Stimulated activated CD8-positive, alpha-beta memory T cell treated with anti-CD3 and anti-CD28 coated beads, Interleukin-12 subunit alpha, Interleukin-12 subunit beta, amount 100 ng/mL, for 4 hours (primary cell): ENCODE results near the gene ABHD12B.
"Not testable (repeated sequence)": the region's sequence is repeated elsewhere in the genome, so short reads cannot be mapped to it uniquely, and the experiment has no call there.

Source experiments
- DNase-seq: peaks from one replicate; pipeline ENCODE4 v3.0.0-alpha.2; 2020; ENCODE audit warnings: low read depth

The ABHD12B gene

DNA sequence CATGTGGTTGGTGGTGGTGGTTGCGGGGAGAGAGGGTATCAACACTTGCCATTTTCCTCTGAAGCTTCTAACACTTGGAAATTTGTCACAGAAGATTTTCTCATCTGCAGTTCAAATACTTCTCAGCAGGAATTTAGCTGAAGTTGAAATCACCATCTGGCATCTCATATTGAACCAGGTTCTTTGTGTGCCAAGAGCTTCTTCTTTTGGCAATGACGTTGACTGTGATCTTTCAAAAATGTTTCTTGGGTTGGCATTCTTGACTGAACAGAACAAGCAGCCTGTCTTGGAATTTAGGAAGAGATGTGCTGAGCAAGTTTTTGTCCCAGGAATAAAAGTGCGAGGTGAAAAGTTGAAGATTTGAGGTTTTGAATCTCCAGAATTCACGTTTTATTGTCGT, 32.2 kb upstream of the ABHD12B start:
- DNase-seq = no peak

DNA sequence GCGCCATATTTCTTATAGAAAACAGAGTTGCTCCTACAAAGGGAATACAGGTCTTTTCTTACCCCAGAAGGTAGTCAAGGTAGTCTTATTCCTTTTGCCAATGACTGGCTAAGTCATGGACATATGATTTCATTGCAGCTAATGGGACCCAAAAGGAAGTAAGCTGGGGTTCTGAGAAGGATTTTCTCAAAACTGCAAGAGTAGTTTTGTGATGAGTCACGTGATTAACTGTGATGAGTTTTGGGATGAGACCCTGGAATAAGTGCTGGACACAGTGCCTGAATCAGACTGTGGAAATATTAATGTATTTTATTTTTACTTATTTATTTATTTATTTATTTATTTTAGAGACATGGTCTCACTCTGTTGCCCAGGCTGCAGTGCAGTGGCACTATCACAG, 27.5 kb upstream of the ABHD12B start:
- DNase-seq = no peak

DNA sequence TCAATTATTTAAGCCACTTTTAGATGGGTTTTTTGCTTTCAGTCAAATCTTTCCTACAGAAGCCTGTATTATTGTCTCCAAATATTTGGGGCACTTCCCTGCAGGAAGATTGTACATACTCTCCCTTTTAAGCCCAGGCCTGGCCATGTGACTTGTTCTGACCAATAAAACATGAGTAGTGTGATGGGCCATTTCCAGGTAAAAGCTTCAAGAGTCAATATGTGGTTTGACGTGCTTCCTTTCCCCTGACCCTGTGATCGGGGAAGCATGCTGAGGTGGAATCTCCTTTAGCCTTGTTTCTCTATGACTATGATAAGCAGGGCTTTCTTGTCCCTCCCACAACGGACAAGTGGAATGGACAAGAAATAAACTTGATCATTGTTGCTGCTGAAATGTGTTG, 26.7 kb upstream of the ABHD12B start:
- DNase-seq = no peak

DNA sequence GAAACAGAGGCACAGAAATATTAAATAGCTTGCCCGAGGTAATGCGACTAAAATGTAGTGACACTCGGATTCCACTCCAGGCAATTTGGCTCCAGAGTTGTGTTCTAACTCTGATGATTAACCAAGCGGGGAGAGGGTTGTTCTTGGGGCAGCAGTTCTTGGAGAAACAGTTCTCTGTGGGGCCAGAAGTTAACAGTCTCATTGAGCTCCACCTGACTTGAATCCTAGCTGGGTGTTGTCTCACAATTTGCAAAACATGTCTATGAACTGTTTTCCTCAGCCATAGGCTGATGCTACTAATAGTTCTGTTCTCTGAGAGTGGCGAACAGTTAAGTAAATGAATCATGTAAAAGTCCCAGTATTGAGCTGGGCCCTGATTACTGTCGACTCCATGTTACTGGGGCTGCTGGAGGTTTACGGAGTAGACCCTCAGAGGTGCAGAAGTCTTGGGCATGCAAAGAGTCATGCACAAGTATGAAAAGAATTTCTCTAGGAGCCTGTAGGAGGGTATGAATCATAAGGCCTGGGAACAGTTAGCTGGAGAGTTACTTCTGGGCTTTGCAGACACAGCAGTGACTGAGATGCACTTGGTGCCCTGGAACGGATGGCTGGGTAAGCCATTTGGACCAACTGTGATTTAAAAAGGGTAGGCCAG, 25.5 kb upstream of the ABHD12B start:
- DNase-seq = no peak

DNA sequence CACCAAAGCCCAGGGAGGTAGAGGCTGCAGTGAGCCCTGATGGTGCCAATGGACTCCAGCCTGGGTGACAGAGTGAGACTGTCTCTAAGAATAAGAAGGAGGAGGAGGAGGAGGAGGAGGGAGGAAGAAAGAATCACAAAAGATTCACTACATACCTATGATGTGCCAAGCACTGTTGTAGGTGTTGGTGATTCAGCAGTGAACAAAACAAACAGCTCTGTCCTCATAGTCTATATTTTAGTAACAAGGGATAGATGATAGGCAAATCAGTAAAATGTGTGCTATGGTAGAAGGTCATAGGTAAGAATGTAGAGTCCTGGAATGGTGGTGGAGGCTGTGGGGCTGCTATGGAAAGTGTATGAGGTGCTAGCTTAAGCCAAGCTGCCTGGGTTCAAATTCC, 18.0 kb upstream of the ABHD12B start:
- DNase-seq = no peak

DNA sequence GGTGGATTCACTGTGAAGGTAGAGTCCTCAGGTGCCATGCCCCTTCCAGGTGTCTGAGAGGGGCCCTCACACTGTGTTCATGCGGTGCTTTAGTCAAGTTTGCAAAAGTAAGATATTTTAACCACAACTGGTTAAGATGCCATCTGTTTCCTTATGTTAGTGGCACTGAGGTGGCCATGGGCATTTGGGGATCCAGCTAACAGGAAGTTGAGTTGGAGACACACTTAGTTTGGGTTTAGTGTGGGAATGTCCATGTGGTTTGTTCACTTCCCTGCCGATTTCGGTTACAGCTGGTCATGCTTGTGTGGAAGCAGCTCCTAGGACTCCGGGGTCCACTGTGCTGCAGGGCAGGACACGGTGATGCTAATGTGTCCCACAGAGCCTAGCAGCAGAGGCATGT, 17.3 kb upstream of the ABHD12B start:
- no peak for DNase-seq

DNA sequence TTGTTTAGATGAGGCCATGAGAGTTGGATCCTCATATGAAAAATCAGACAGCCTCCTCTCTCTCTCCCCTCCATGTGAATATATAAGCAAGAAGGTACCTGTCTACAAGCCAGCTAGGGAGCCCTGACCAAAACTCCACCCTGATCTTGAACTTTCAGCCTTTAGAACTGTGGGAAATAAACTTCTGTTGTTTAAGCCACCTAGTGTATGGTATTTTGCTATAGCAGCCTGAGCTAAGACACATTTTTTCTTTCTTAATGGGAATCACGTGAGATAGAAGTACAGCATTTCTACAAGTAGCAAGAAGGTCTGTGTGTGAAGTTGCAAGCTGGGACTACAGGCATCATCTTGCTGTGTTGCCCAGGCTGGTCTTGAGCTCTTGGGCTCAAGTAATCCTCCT, 16.3 kb upstream of the ABHD12B start:
- DNase-seq = no peak

DNA sequence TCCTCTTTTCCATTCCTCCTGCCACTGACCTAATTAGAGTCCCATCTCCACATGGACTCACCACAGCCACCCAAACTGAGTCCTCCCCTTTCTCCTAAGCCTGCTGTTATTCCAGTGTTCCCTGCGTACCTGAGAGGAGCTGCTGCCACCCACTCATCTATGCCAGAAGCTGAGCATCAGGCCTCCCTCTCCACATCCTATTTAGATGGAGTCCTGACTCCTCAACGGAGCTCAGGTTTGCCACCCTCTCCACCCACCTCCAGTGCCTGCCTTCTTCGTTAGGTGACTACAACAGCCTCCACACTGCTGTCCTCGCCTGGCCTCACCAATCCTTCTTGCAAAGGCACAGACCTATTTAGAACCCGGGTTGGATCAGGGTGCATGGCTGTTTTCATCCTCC, 15.2 kb upstream of the ABHD12B start:
- DNase-seq = no peak

DNA sequence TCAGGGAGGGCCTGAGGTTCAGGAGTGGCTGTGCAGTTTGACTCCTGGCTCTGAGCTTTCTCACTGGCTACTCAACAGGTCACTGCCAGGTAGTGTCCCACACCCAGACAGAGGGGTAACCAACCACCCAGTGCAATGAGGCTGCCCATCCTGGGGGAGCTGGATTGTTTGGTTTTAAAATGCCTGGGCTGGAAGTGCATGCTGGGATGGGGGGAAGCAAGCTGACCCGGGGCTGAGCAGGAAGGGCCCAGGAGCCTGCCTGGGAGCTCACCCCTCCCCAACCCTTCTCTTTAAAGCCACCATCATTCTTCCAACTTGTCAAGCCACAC, 12.6 kb upstream of the ABHD12B start:
- no peak for DNase-seq

DNA sequence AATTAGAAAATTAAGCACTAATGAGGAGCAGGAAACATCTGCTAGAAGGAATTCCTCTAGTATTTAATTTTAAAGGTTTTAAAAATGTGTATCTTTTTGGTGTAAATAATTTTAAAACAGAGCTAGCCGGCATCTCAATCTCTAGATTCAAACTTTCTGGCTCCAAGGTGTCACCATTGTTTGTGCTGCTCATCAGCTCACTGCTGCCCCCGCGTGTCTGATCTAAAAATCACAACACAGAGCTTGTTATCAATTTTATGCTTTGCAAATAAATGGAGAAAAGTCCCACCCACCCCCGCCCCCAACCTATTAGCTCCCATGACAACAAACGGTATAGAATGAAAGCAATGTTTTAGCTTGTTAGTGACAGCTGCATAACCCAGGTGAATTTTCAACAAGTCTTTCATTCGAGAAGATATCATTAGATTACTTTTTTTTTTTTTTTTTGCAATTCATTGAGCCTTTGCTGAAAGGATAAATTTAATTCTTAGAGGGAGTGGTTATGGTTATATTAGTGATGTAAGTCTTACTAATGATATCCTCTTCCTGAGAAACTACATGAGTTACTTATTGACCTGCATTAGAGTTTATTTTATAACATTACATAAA, 11.3 kb upstream of the ABHD12B start:
- DNase-seq = peak; percentile 73

DNA sequence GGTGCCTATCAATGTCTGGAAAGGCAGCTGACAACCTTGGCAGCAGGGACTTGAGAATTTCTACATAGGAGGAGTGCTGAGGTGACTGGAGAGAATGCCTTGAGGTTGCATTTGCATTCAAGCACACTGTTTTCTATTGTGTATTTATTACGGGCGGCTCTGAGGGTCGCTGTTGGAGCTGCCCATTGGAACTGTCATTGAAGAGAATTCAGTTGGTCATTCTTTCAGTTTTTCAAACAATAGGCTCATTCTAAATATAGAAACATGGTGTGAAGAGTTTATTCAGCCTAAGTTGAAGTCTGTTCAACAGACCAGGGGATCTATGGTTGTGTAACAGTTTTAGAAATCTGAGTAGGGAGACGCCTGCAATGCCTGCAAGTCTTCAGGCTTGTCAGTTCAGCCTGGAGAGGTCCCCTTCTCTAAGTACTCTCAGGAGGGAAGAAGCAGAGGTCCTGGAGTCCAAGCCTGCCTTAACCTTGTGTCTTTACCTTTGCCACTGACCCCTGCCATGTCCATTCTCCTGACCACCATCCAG, 9.8 kb upstream of the ABHD12B start:
- DNase-seq = no peak

DNA sequence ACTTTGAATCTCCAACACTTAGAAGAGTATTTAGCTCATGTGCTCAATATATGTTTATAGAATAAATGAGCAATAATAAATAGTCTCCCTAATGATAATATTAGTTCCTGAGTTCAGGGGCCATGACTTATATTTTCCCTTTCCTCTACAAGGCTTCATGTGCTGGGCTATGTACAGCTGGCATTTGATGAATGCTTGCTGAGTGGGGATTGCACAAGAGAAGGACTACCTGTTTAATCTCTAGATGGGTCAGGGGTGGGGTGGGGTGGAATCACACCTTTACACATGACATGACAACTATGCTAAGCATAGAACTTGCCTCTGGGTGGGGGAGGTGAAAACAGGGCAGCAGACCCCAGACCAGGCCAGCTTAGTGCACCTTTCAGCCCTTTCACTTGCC, 7.6 kb upstream of the ABHD12B start:
- no peak for DNase-seq

DNA sequence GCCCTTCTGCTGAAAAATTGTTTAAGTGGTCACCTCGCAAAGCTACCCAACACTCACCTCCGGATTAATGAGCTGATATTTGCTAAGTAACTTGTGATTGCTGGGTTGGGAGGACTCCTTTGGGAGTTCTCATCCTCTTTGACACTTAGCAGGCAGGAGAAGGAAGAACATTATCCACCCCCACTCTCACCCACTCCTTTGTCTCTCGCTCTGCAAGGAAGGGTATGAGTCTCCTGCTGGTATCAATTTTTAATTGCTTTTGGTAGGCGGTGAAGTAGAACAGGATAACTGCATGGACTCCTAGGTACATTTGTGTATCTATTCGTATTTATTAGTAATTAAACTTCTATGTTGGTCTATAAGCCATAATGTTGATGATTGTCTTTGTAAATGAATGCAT, 6.9 kb upstream of the ABHD12B start:
- no peak for DNase-seq

DNA sequence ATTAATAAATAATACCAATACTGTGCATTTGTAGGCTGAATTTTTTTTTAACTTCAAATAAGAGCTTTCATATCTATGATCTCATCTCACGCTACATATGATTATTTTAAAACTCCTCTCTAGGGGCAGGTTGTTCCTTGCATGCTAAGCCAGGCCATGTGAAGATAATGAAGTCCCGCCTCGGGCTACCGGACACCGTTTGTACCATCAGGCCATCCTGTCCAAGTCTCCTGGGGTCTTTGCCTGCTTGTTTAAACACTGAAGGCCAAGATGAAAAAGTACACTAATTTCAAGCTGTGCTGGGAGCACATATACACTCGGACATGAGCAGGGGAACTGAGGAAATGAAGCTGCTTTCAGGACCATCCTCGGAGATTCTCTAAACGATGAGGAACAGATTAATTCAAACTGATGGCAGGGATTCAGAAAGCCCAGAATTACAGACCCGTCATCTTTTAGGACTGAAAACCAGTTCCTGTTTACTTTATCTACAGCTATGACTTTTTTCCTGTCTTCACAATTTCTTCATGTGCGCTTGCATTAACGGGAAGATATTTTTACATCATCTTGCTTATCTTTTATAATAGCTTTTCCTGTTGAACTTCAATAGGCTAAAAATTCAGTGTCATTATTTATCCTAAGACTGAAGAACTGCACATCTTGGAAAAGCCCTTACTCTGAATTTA, 6.3 kb upstream of the ABHD12B start:
- DNase-seq = no peak

DNA sequence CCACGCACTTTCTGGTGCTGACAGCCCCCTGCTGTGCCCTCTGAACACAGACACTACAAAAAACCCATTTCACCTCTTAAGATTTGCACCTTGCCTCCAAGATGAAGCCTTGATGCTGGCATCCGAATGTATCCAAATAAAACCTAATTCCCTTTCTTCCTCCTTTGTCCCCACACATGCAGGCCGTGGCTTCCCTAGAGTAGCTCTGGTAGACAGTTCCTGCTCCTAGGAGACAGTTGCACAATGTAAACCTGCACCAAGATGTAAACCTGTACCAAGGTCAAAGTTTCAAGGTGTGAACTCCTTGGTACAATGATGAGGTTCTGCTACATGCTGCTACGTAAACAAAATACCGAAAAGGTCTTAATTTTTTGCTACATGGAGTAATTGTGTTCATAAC, 625 bp upstream of the ABHD12B start:
- DNase-seq = no peak

DNA sequence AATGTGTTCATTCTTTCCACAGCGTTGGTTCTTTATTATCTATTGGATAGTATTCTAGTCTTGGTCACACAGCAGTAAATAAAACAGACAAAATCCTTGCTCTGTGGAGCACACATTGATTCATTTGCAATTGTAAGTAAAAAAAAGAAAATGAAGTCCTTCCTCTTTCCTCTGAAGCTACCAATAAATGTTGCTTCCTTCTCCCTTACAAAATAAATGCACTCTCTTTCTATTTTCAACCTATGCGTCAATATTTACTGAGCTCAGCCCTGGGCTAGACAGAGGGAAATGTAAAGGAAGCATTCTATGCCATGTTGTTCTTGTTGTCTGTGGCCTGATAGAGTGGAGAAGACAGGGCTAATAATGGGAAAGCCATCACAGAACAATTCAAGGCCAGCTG, 2.9 kb downstream of the ABHD12B start:
- no peak for DNase-seq

DNA sequence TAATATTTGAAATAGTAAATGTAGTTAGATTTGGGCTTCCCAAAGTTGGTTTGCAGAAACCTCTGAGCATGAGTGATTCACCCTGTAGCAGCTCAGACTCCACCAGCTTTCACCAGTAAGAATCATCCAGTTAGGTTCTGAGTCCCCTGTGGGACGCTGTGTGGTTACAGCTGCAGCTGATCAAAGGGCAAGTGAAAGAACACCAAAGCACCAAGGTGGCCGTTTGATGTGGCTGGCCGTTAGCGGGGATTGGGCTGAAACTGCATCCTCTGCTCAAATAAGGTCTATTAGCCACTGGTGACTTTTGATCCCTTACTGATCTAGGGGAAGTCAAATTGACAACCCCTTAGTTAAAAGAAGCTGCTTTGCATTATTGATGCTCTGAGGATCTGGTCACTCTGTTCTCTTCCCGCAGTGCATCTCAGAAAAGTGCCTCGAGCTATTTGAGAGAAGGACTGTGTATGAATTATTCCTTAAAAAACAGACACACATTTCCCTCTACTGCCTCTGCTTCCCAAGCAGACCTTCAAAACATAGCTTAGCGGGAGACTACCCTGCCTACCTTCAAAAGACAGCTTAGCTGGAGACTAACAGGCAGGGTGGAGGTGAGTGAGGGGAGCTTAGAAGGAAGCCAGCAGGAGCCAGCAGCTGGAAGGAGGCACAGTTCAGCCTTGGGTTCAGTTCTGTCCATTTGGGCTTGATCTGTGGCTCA, 3.7 kb downstream of the ABHD12B start:
- DNase-seq = peak; percentile 21

DNA sequence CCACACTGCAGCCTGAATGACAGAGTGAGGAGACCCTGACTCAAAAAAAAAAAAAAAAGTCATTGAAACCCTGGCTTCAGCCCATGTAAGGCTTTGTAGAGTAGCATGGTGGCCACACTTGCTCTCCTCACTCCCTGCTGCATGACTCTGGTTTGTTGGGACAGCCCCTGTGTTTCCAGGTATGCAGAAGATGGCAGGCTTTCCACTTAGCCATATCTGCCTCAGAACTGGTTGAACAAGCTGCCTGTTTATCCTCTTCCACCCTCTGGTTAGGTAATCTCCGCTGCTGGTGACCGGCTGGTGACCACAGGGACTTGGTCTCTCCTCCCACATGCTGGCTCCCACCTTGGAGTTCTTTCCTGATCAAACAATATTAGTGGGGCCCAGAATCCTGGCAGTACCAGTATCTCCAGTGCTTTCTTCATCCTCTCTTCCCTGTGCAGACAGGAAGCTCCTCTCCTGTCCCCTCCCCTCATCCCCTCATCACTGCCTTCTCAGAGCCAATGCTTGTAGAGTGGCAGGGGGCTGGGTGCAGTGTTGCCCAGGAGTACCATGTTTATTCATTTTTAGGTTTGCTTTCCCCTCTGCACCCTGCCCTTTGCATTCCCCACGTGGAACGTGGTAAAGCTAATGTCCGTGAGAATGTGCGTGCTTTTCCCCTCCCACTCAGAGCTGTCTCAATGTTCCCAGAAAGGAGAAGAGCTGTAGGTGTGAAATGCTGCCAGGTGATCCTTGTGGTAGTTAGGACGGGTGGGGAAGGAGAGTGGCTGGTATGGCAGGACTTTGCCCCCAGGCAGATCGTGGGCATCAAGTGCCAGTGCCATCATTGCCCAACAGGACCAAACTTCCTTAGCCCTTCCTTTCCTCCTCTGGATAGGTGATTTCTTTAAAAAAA, 11.3 kb downstream of the ABHD12B start:
- DNase-seq = no peak

DNA sequence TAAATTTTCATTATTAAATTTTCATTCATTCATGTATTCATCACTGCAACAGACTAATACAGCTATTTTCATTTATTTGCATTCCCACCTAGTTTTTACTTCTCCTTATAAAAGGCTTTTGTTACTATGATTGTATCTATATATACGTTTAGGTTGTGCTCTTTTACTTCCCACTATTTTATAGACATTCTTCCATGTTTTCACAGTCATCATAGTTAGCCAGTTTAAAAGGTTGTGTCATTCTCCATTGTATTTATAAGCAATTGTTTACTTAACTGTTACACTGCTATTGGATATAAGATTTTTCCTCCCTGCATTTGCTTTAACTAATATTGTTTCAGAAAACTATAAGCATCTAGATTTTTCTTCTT, 12.0 kb downstream of the ABHD12B start:
- no peak for DNase-seq

DNA sequence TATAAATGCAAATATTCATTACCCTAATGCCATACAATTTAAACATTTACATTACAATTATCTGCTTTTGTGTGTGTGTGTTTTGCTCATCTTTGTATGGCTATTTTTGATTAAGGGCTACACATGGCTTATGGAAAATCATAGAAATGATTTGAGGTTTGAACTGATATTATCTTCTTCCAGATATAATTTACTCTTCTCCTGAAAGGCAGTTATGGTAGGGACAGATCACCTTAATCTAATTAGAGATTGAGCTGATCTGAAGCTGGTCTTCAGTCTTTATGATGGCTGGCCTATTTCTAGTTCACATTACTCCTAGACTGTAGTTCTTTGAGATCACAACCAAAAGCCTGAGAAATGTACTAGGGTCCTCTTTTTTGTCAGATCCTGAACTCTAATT, 15.6 kb downstream of the ABHD12B start:
- no peak for DNase-seq

DNA sequence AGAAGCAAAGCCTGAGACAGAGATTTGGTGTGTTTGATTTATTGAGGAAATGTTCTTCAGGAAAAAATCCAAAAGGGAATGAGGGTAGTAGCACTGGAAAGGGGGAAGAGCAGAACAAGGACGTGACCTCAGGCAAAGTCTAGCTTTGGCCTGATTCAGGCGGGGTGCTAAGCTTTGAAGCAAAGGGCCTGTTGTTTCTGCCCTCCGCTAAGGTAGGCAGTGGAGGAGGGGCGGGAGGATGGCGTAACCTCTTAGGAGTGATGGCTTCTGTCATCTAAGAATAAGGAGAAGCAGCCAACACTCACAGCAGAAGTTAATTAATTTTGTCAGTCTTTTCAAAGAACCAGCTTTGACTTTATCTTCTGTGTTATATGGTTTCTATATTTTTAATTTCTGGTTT, 20.4 kb downstream of the ABHD12B start:
- DNase-seq = no peak

DNA sequence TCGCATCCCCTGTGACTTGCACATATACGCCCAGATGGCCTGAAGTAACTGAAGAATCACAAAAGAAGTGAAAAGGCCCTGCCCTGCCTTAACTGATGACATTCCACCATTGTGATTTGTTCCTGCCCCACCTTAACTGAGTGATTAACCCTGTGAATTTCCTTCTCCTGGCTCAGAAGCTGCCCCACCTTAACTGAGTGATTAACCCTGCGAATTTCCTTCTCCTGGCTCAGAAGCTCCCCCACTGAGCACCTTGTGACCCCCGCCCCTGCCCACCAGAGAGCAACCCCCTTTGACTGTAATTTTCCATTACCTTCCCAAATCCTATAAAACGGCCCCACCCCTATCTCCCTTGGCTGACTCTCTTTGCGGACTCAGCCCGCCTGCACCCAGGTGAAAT, 24.6 kb downstream of the ABHD12B start:
- not testable (repeated sequence) for DNase-seq
